NCI-H128 (cell line): ENCODE data around the gene SETD2.

Experiments
- DNase-seq: peaks from one replicate; lab custom pipeline; 2025; ENCODE audit not compliant: unreplicated experiment; lab: John Stamatoyannopoulos, UW

SETD2 gene

DNA sequence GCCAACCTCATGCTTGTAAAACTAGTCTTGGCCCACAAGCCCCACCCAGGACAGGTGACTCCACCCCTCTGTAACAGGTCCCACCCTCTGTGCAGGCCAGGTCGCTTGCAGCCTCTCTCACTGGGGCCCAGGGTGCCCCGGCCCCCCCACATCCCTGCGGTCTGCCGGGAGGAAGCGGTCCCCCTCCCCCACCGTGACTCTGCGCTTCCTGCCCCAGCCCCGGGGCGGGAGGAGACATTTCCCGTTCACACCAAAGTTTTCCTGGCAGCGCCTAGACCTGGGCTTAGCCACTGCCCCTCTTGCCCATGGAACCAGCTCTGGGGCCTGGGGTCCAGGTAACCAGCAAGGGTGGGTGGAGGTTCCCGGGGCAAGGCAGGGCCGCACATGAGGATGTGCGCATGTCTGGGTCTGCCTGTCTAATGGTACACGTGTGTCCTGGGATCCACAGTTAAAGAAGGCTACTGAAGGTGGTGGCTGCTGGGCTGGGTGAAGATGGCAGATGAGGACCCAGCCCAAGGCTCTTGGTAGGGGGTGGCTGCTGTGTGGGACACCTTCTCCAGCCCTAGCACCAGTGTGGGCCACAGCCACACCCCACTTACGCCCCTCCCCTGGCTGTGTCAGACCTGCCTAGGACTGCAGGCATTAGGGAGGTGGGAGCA lies 176.0 kb downstream of the SETD2 start:
- no peak for DNase-seq

- DNase-seq: no peak
Measured at GRCh38 chr3:46987319-46987742, 176.6 kb downstream of the SETD2 start.

- DNase-seq: no peak
Measured at GRCh38 chr3:46986782-46987310, 177.1 kb downstream of the SETD2 start.

DNA sequence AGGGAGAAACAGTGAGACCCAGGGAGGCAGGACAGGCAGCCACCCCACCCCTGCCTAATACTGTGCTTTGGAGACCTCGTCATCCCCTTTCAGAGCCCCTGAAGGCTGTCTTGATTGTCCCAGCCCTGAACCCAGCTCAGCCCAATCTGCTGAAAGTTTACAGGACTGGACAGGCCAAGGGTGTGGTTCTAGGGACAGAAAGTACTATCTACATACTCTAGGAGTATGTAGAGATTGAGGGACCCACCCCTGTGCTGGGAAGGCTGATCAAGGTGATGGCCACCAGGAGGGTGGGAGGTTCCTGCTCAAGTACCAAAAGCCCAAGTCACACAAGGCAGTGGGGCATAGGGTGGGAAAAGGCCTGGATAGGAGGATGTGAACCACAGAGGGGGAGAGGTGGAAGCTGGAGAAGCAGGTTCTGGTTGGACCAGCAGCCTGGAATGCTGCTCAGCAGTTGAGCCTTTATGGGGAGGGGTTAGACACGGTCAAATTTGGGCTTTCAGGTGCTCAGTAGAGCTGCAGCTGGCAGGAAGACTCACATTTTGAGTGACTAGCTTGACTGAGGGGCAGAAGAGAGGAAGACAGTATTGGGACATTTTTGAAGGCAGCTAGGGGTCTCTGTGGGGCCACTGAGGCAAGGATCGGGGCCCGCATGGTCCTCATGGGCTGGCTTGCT lies 177.7 kb downstream of the SETD2 start:
- DNase-seq: no peak

DNA sequence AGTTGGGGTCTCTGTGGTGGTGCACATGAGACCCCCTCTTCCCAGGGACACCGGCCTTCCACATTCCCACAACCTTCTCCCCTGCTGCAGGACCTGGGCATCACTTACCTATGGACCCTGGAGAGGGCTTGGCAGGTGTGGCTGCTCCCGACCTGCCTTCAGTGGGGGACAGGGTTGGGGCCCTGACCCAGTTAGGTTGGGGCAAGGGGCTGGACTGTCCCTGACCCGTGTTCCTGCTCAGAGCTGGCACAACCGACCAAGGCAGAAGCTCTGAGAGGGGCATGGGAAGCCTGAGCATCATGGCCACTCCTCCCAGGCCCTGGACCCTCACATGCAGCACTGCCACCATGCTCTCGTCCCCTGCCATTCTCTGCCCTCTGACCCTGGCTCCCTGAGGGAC lies 178.3 kb downstream of the SETD2 start:
- no peak for DNase-seq

GRCh38 chr3:46984591-46985459 lies 179.1 kb downstream of the SETD2 start:
- no peak for DNase-seq

GRCh38 chr3:46982546-46982945 lies 181.4 kb downstream of the SETD2 start:
- no peak for DNase-seq

DNA sequence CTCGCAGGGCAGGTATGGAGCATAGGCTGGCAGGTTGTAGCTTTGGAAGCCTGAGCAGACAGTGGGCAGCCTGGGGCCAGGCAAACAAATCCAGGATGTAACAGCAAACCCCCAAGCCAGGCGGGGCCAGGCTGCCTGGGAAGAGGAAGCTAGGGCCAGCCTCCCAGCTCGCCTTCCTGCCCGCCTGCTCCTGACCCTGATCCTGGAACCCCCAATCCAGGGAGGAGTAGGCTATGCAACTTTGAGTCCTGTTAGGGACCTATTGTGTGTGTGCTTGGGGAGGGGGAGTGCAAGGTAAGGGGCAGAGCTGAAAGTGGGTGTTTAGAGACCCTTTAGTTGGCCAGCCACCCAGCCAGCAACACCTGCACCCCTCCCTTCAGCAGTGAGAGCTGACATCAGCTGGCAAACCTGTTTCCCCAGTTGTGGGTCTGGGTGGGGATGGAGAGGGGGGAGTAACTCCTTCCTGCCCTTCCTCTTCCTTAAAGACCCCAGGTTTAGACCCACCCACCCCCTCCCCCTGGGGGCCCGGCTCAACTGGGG lies 181.9 kb downstream of the SETD2 start:
- no peak for DNase-seq

GRCh38 chr3:46979958-46980497 lies 183.9 kb downstream of the SETD2 start:
- DNase-seq: peak; percentile 8

GRCh38 chr3:46978985-46979944 lies 184.6 kb downstream of the SETD2 start, which contains the start of gene NBEAL2:
NBEAL2 (plus strand) TSS chr3:46979666; CDS start chr3:46979862, 196 bp downstream.
- DNase-seq: peak; percentile 53

- DNase-seq: no peak
Measured at GRCh38 chr3:46978381-46978780, 185.5 kb downstream of the SETD2 start.

GRCh38 chr3:46977811-46978195 lies 186.1 kb downstream of the SETD2 start:
- no peak for DNase-seq

DNA sequence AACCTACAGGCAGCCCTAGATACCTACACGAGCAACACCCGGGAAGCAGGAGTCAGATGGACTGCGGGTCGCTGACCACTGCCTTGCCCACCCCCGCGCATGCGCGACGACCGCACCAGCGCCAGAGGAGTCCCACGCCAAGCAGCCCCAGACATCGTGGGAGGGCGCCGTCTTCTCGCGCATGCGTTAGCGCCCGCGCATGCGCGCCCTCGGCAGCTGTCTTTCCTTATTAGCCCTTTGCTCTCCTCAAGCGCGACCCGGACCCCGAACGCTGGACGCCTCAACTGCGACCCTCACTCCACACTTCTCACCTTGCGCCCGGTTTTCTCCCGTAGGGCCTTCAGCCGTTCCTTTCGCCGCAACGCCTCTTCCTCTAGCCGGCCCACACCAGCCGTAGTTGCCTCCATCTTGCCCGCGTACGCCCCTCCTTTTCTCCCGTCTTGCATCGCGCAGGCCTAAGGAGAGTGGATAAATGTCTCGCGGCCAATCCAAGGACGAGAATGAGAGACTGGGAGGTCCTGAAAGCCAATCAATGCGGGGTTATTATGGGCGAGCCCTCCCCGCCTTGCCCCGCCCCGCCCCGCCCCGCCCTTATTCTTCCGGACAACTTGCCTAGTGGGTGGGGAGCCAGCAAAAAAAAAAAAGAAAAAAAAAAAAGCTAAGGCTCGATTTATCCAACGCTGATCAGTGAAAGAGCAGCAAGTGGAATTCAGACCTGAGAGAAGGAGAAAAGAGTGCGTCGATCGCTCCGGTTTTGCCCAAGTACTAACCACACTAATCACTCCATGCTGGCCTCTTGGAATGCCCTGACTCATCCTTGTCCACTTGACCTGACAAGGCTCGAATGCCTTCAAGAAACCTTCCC lies 187.4 kb downstream of the SETD2 start, which contains the start of gene CCDC12:
Gene CCDC12, minus strand, starts transcription at position 420 of the 865 bp plus-strand sequence. Its CDS starts 13 bp downstream, at position 407.
- DNase-seq: peak; percentile 85

DNA sequence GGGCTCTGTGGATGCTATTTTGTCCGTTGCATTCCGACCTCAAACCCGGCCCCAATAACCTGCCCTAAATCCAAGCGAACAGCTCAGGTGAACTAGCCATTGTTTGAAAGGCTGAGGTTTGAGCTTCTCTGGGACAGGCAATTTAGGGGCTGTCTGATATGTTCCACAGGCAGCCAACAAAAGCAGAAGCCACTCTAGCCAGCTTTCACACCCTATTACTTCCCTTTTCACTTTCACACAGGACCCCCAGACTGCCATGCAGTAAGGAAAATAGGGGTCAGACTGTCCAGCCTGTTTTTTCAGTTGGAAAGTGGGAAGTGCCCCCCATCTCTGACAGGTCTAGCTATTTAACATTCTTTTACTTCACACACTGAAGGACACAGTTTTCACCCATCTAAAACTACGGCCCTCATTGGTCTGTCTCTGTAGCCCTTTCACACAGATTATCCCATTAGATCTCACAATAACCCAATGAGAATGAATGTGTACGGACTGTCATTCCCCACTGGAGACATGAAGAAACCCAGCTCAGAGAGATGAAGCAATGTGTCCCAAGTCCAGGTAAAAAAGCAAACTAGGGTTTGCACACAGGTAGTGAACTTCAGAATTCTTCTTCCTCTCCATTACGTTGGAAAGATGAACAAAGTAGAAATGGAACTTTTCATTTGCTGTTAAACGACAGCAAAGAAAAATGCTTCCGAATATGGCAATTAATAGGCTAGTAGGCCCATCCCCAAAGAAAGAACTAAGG lies 189.3 kb downstream of the SETD2 start:
- DNase-seq: no peak

DNA sequence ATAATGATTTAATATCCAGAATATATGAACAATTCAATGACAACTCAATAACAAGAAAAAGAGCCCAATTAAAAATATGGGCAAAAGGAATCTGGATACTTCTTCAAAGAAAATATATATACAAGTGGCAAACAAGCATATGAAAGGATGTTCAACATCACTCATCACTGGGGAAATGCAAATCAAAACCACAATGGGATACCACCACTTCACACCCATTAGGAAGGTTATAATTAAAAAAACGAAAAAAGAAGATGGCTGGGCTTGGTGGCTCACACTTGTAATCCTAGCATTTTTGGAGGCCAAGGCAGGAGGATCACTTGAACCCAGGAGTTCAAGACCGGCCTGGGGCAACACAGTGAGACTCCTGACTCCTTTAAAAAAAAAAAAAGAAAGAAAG lies 191.5 kb downstream of the SETD2 start:
- no peak for DNase-seq

- DNase-seq: no peak
Measured at GRCh38 chr3:46971742-46972141, 192.2 kb downstream of the SETD2 start.

DNA sequence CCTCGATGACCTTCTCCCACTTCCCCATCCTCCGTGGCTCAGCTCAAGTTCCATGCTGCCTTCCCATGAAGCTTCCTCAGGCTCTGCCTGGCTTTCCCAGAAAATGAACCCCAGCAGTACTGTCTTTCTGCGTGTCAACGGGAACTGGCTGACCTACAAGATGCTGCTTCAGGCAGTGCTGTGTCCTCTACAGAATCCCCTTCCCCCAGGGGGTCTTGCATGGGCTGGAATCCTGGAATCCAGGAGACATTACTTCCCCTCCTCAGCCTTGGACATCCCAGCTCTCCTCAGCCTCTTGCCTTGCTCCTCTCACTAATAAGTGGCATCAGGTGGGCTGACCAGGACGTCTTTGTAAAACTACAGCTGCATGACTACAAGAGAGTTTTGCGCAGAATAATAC lies 192.8 kb downstream of the SETD2 start:
- no peak for DNase-seq
